Fibroblast of villous mesenchyme (primary cell): ENCODE measurements around the gene ATP6V0A1. TPM values are rescaled to one million over a fixed set of nuclear protein-coding genes. Genes with fewer than 3 reads are reported as not detected.

ENCODE experiments used
- DNase-seq: peaks from one replicate; pipeline ENCODE4 v3.0.0-alpha.2; 2010; ENCODE audit warnings: low read depth
- H3K4me3 ChIP-seq: 2 replicates; pipeline ENCODE4 v1.5.1; 2011; ENCODE audit warnings: low read depth, mild to moderate bottlenecking, low read length
- CTCF ChIP-seq: IDR thresholded peaks from 2 replicates; pipeline ENCODE4 v1.5.1; 2012; ENCODE audit warnings: low read depth, mild to moderate bottlenecking, low read length; ENCODE audit not compliant: insufficient read depth
- total RNA-seq: library from RNA; depleted of rRNA; stranded (reverse); fragments of >200 nt; gene quantifications from 2 replicates; pipeline ENCODE4 v1.2.3, GENCODE V29; 2012

The ATP6V0A1 gene
- total RNA-seq, 1 donor = 82.5 TPM

- H3K4me3 ChIP-seq = peak overlapping the region; percentile 92
- DNase-seq = peak; percentile 55
- TF ChIP-seq CTCF = no peak
These were observed 103.9 kb downstream of the ATP6V0A1 start for GRCh38 chr17:42562388-42563142.

DNA sequence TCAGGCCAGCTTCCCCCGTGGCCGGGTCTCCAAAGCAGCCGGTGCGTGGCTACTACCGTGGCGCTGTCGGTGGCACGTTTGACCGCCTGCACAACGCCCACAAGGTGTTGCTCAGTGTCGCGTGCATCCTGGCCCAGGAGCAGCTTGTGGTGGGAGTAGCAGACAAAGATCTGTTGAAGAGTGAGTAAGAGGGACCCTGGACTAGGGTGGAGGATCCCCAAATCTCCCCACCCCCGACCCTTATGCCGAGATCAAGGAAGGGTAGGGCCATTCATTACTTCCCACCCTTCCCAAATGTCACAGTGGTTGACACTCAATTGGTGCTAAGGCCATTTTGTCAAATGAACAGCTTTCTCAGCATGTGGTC, 104.4 kb downstream of the ATP6V0A1 start:
- no peak for TF ChIP-seq CTCF
- no peak for DNase-seq
- H3K4me3 ChIP-seq = peak overlapping the region; percentile 92

- peak overlapping the region; percentile 92 for H3K4me3 ChIP-seq
- no peak for TF ChIP-seq CTCF
- no peak for DNase-seq
These were observed 104.9 kb downstream of the ATP6V0A1 start for GRCh38 chr17:42563543-42563942.

- H3K4me3 ChIP-seq = no peak overlapping the region
- no peak for DNase-seq
- no peak for TF ChIP-seq CTCF
These were observed 105.3 kb downstream of the ATP6V0A1 start for GRCh38 chr17:42563950-42564349.

DNA sequence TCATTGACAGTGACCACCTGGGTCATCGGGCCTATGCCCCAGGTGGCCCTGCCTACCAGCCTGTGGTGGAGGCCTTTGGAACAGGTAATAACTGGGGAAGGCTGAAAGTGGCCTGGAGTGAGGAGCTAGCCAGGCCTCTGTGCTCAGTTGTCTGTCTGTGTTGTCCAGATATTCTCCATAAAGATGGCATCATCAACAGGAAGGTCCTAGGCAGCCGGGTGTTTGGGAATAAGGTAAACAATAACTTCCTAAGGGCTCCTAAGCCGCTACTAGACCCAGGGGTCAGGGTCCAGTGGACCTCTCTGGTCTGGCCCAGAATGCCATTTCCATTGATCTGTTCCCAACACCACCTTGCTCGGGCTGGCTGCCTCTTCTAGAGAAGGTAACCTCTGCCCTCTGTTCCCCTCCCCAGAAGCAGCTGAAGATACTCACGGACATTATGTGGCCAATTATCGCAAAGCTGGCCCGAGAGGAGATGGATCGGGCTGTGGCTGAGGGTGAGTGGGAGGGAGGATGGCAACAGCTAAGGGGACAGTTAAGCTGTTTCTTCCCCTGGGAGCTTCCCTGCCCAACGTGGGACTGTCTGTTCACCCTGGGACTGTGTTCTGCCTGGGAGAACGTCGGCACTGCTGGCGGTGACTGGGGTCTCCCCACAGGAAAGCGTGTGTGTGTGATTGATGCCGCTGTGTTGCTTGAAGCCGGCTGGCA, 106.3 kb downstream of the ATP6V0A1 start:
- TF ChIP-seq CTCF = no peak
- no peak overlapping the region for H3K4me3 ChIP-seq
- DNase-seq = no peak

DNA sequence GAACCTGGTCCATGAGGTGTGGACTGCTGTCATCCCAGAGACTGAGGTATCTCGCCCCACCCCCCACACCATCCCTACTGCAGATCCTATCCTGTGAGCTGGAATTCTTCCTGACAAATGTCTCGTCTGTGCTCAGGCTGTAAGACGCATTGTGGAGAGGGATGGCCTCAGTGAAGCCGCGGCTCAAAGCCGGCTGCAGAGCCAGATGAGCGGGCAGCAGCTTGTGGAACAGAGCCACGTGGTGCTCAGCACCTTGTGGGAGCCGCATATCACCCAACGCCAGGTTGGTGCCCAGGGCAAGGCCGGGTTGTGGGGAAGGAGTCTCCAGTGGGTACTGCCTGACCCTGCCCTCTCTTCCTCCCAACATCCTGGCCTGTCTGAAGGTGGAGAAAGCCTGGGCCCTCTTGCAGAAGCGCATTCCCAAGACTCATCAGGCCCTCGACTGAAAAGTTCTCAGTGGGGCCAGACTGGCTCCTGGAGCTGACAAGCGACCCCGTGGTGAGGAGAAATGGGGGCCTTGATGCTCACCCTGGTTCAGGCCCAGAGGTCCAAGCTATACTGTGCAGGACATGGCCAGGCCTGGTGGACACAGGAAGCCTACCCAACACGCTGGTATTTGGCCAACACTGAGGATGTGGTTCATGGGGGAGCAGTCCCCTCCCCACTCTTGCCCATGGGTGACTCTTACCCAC, 107.0 kb downstream of the ATP6V0A1 start:
- no peak overlapping the region for H3K4me3 ChIP-seq
- no peak for DNase-seq
- no peak for TF ChIP-seq CTCF
